H1 (cell line): ENCODE results near the gene ZFAND3. TPM values are rescaled to one million over a fixed set of nuclear protein-coding genes. Genes with fewer than 3 reads are reported as not detected.

Experiments
- ATF3 ChIP-seq: IDR thresholded peaks from 2 replicates; pipeline ENCODE4 v1.6.1; 2011; ENCODE audit warnings: low read depth, mild to moderate bottlenecking, low read length; ENCODE audit not compliant: insufficient read depth
- POLR2AphosphoS5 ChIP-seq: IDR thresholded peaks from 2 replicates; pipeline ENCODE4 v1.6.1; 2011; ENCODE audit warnings: low read depth, low read length
- TAF7 ChIP-seq: optimal IDR thresholded peaks from 2 replicates; pipeline ENCODE3; 2011; ENCODE audit warnings: low read depth, mild to moderate bottlenecking, inconsistent platforms, low read length, moderate library complexity, borderline replicate concordance
- polyA plus RNA-seq, 7 experiments: library from polyadenylated mRNA; depleted of rRNA in 3 of 7; stranded (reverse) in 5 of 7; unstranded in 2 of 7; fragments of >200 nt in 5 of 7; fragments of 200-250 nt in 2 of 7; gene quantifications; 1 replicate in 5 of 7; 2 replicates in 1 of 7; 4 replicates in 1 of 7; pipeline versions ENCODE4 v1.2.1 to v1.2.3, GENCODE V29; 2011 to 2013; ENCODE audit warnings: missing spikeins in 2 of 7, mixed read lengths in 2 of 7
- total RNA-seq: library from RNA; stranded (reverse); fragmentation: NEBNext Ultra II Directional; extraction: Animal tissue kit (Norgen Biotek cat#: 25700); gene quantifications from 2 replicates; pipeline ENCODE4 v1.2.1, GENCODE V29; 2021
- TF ChIP-seq, protein P1 (sequence below), 3 experiments: IDR thresholded peaks; 1 replicate in 2 of 3; 2 replicates in 1 of 3; pipeline versions ENCODE4 v1.5.1 to v1.6.1; 2011; ENCODE audit warnings: low read length in 3 of 3, mild to moderate bottlenecking in 3 of 3, inconsistent platforms in 2 of 3, low read depth in 1 of 3, moderate library complexity in 1 of 3; ENCODE audit not compliant: insufficient read depth in 1 of 3; ENCODE audit errors: control extremely low read depth in 1 of 3

The ZFAND3 gene
- total and polyA plus RNA-seq, 2 of the 8 experiments (the other 6 are each of a cell fraction or from before 2014, with no cell fraction given), result 13.0 to 51.3 TPM

- TF ChIP-seq ATF3, result no peak
- TF ChIP-seq, protein P1, sequence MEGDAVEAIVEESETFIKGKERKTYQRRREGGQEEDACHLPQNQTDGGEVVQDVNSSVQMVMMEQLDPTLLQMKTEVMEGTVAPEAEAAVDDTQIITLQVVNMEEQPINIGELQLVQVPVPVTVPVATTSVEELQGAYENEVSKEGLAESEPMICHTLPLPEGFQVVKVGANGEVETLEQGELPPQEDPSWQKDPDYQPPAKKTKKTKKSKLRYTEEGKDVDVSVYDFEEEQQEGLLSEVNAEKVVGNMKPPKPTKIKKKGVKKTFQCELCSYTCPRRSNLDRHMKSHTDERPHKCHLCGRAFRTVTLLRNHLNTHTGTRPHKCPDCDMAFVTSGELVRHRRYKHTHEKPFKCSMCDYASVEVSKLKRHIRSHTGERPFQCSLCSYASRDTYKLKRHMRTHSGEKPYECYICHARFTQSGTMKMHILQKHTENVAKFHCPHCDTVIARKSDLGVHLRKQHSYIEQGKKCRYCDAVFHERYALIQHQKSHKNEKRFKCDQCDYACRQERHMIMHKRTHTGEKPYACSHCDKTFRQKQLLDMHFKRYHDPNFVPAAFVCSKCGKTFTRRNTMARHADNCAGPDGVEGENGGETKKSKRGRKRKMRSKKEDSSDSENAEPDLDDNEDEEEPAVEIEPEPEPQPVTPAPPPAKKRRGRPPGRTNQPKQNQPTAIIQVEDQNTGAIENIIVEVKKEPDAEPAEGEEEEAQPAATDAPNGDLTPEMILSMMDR (IDR thresholded peaks at IDR 0.05; ENCODE audit: control extremely low read depth in 1 of 3, insufficient read depth in 1 of 3, low read depth in 1 of 3, low read length in 3 of 3), result no peak
- TF ChIP-seq POLR2AphosphoS5, result 0 out of 2 replicates have a peak, but pooled peaks have one; percentile 48
- no peak for TF ChIP-seq TAF7
Observed at GRCh38 chr6:37783025-37783855, 36.3 kb upstream of the ZFAND3 start (continued).
